Activated naive CD8-positive, alpha-beta T cell treated with anti-CD3 and anti-CD28 coated beads, Interleukin-2, amount 10 ng/mL, durations not matched to agents 7 days and 5 days (primary cell): Measurements from ENCODE around the gene PEX7. TPM values are rescaled to one million over a fixed set of nuclear protein-coding genes. Genes with fewer than 3 reads are reported as not detected.
"Not testable (repeated sequence)": the region's sequence is repeated elsewhere in the genome, so short reads cannot be mapped to it uniquely, and the experiment has no call there.

ENCODE experiments used
- ATAC-seq: fragments of 150-1000 bp; cut with Tn5 transposase; one replicate; pipeline ENCODE4 v1.10.0; 2021; ENCODE audit warnings: low read depth, moderate library complexity
- POLR2A ChIA-PET: fragments of 350-600 bp; sonication (Branson Sonifier 250); formaldehyde crosslinking; loops from one replicate; lab custom pipeline; 2021; ENCODE audit warnings: antibody characterized with exemption; lab: Charles Lee
- DNase-seq: peaks from one replicate; pipeline ENCODE4 v3.0.0; 2021
- H3K27ac Mint-ChIP-seq: one replicate; pipeline ENCODE4 v1.8.0; 2022; ENCODE audit warnings: mild to moderate bottlenecking, mixed read lengths
- H3K27me3 Mint-ChIP-seq: one replicate; pipeline ENCODE4 v1.8.0; 2022; ENCODE audit warnings: mild to moderate bottlenecking, moderate library complexity, mixed read lengths
- H3K36me3 Mint-ChIP-seq: one replicate; pipeline ENCODE4 v1.8.0; 2021; ENCODE audit warnings: mild to moderate bottlenecking, mixed read lengths
- H3K4me1 Mint-ChIP-seq: one replicate; pipeline ENCODE4 v1.8.0; 2021; ENCODE audit warnings: mixed read lengths
- H3K4me3 Mint-ChIP-seq: one replicate; pipeline ENCODE4 v1.8.0; 2022; ENCODE audit warnings: mild to moderate bottlenecking, moderate library complexity, mixed read lengths
- H3K9me3 Mint-ChIP-seq: one replicate; pipeline ENCODE4 v1.8.0; 2021; ENCODE audit warnings: mixed read lengths
- total RNA-seq, 2 experiments: library from RNA; stranded (reverse); gene quantifications; one replicate each; pipeline ENCODE4 v1.2.3, GENCODE V29; 2021

PEX7 gene
- total RNA-seq, 2 experiments from 2014 or later: 3.0 to 3.7 TPM

DNA sequence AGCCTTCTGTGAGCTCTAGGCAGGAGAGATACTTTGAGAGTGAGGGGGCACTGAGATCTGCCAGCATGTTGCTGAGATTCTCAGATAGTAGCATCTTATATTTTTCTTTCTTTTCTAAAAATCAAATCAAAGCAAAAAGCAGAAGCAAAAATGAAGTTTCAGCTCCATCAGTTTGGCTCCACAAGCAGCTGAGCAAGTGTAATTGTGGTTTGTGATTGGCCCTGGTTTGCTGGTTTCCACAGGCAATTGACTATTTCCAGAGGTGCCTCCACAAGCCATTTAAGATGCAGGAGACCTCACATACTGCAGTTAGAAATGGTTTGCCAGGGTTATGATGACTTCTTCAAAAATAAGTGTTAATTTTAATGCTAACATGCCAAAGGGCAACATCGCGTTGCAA, 104.0 kb downstream of the PEX7 start:
- DNase-seq (no peak), ATAC-seq (no peak)
- Mint-ChIP-seq H3K27me3 (peaks cover 58% of the 10 kb centered on the region), H3K4me1 (peaks cover 2% of the 10 kb centered on the region), H3K36me3 (no peaks in the 10 kb centered on the region), H3K27ac (no peak overlapping the region), H3K9me3 (no peaks in the 10 kb centered on the region), H3K4me3 (no peak overlapping the region)
- POLR2A ChIA-PET: no interaction called here

DNA sequence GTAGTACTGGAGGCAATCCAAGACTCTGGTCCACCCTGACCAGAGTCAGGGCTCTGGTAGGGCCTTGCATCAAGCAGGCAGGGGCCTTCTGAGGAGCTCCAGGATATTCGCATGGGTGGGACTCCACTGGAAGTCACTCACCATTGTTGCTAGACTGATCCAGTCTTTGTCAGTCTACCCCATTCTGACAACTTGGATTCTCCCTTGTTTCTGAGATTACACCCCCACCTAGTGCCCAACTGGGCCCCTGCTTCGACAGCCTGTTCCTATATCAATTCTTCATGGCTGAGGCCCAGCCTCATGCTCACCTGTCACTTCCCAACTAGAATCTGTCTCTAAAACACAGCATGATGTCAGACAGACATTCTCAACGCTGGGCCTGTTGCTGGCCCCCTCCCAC, 104.9 kb downstream of the PEX7 start:
- Mint-ChIP-seq H3K9me3 (no peaks in the 10 kb centered on the region), H3K27ac (no peak overlapping the region), H3K4me3 (no peak overlapping the region), H3K36me3 (no peaks in the 10 kb centered on the region), H3K4me1 (peaks cover 2% of the 10 kb centered on the region), H3K27me3 (peaks cover 57% of the 10 kb centered on the region)
- POLR2A ChIA-PET: no interaction called here
- DNase-seq (no peak), ATAC-seq (no peak)

DNA sequence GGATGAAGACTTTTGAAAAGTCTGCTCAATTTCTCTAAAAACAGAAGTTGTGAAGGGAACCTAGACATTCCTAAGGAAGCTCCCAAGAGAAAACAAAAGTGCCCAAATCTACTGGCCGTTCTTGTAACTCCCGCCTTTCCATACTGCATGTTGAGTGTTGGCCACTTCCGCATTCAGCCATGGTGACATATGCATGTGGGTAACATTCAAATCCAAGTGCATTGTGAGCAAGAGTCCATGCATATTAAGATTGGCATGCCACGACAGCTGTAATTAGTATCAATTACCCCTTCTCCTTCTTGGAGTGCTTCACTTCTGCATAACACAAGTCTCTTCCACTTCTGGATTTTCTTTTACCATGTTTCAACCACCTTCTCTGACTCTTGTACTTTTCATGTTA, 108.1 kb downstream of the PEX7 start:
- H3K4me3 Mint-ChIP-seq: no peak overlapping the region
- DNase-seq (no peak), ATAC-seq (no peak)
- H3K27ac Mint-ChIP-seq: no peak overlapping the region
- H3K36me3 Mint-ChIP-seq: no peaks in the 10 kb centered on the region
- H3K4me1 Mint-ChIP-seq: no peaks in the 10 kb centered on the region
- H3K9me3 Mint-ChIP-seq: peaks cover 2% of the 10 kb centered on the region
- H3K27me3 Mint-ChIP-seq: peaks cover 56% of the 10 kb centered on the region
- POLR2A ChIA-PET: no interaction called here

DNA sequence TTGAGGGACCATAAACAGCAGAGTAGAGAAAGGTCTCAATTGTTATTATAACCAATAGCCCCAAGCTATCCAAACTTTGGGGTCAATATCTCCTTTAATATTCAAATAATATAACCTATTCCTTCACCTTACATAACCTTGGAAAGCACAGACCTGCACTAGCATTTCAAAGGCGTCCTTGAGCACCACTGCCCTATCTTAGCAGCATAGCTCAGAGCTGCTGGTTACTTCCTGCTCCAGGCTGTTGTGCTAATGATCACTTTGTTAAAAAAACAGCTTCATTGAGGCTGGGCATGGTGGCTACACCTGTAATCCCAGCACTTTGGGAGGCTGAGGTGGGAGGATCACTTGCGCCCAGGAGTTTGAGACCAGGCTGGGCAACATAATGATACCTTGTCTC, 110.2 kb downstream of the PEX7 start:
- ATAC-seq: no peak
- H3K9me3 Mint-ChIP-seq: peaks cover 2% of the 10 kb centered on the region
- peaks cover 53% of the 10 kb centered on the region for H3K27me3 Mint-ChIP-seq

DNA sequence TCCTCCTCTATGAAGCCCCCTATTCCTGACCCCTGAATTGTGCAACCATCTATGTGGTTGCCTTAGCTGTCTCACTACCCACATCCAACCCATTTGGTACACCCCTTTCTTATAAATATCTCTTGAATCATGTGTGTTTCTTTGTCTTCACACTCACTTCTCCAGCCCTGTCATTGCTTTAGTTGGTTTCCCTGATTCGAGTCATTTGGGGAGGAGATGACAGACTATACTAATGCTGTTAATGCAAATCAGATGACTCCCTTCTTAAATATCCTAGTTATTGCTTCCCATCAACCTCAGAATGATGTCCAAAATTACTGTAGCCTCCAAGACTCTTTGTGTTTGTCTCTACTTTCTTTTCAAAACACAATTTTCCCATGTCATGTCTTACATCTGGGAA, 122.7 kb downstream of the PEX7 start:
- DNase-seq: no peak
- Mint-ChIP-seq H3K9me3 (peaks cover 5% of the 10 kb centered on the region), H3K27ac (no peak overlapping the region), H3K4me3 (no peak overlapping the region), H3K36me3 (no peaks in the 10 kb centered on the region), H3K4me1 (no peaks in the 10 kb centered on the region), H3K27me3 (peaks cover 8% of the 10 kb centered on the region)
- ATAC-seq: no peak
- POLR2A ChIA-PET: no interaction called here

More for the DNA sequence above, 110.2 kb downstream of the PEX7 start:
- Mint-ChIP-seq H3K4me3 (no peak overlapping the region), H3K36me3 (no peaks in the 10 kb centered on the region), H3K27ac (no peak overlapping the region), H3K4me1 (no peaks in the 10 kb centered on the region)
- POLR2A ChIA-PET: no interaction called here
- DNase-seq: no peak

DNA sequence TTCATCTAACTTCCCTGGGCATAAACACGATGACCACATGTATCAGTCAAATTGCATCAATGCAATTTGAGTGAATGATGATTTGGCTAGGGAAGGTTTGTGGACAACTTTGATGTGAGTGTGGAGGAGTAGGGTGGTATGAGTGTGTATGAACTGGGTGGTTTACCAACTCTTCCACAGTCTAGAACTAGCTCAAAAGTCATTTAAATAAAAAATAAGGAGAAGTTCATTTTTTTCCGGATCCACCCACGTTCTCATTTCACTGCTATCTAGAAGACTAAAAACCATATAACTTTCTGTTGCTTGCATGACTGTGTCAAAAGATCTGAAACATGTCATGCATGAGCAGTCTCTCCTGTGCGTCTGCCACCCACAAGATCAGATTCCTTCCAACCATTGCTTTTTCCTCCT, 123.3 kb downstream of the PEX7 start:
- H3K36me3 Mint-ChIP-seq: no peaks in the 10 kb centered on the region
- H3K4me1 Mint-ChIP-seq: no peaks in the 10 kb centered on the region
- no peak overlapping the region for H3K4me3 Mint-ChIP-seq
- H3K27me3 Mint-ChIP-seq: peaks cover 8% of the 10 kb centered on the region
- no peak overlapping the region for H3K27ac Mint-ChIP-seq
- ATAC-seq (no peak), DNase-seq (no peak)
- peaks cover 5% of the 10 kb centered on the region for H3K9me3 Mint-ChIP-seq
- POLR2A ChIA-PET: no interaction called here

DNA sequence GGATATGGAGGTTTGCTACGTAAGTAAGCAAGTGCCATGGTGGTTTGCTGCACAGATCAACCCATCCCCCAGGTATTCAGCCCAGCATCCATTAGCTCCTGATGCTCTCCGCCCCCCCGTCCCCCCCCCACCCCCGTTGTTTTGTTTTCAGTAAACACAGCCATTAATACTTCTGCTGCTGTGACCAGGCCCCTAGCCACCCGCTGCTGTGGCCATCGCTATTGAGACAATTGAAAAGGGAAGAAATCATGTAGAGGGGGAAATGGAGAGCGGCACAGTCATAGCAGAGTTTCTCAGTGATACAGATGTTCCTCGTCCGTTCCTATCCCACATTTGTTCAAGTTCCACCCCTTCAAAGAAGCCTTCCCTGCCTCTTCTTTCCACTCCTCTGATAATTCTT, 124.6 kb downstream of the PEX7 start:
- ATAC-seq (no peak), DNase-seq (no peak)
- H3K36me3 Mint-ChIP-seq: no peaks in the 10 kb centered on the region
- no peaks in the 10 kb centered on the region for H3K4me1 Mint-ChIP-seq
- peaks cover 8% of the 10 kb centered on the region for H3K27me3 Mint-ChIP-seq
- no peak overlapping the region for H3K27ac Mint-ChIP-seq
- POLR2A ChIA-PET: no interaction called here
- H3K9me3 Mint-ChIP-seq: peaks cover 1% of the 10 kb centered on the region
- H3K4me3 Mint-ChIP-seq: no peak overlapping the region

DNA sequence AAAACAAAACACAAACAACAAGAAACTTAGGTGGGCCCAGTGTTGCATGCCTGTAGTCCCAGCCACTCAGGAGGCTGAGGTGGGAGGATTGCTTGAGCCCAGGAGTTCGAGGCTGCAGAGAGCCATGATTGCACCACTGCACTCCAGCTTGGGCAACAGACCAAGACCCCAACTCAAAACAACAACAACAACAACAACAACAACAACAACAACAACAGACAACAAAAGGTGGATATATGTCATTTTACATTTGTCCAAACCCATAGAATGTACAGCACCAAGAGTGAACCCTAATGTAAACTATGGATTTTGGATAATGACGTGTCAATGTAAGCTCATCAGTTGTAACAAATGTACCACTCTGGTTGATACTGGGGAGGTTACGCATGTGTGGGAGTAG, 127.6 kb downstream of the PEX7 start:
- POLR2A ChIA-PET, H3K4me3 Mint-ChIP-seq, H3K36me3 Mint-ChIP-seq, H3K4me1 Mint-ChIP-seq, H3K27ac Mint-ChIP-seq, ATAC-seq, DNase-seq, H3K9me3 Mint-ChIP-seq, H3K27me3 Mint-ChIP-seq: not testable (repeated sequence)

DNA sequence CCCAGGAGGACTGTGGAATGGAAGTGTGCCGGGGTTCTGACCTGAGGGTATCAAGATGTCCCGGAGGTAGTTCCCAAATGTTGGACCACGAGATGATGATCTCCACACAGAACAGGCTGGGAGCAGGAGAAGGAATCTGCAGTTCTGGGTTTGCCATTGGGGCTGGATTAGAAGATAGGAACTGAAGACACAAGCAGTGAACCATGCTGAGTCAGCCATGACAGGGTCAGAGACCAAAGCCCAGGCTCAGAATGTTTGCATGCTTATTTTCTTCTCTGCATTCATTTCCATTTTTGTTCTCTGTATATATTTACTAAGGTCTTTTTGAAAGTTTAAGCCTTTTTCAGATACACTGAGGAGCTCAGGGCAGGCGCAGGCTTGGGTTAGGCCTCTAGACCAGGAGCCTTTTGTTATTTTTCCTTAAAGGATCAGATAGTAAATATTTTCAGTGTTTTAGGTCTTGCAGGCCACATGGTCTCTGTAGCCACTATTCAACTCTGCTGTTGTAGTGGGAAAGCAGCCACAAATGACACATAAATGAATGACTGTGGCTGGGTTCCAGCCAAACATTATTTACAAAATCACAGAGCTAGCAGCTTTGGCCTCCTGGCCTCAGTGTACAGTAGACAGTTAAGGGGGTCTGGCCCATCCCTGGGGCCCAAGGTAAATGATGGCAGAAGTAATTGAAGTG, 128.2 kb downstream of the PEX7 start:
- Mint-ChIP-seq H3K9me3 (peaks cover 1% of the 10 kb centered on the region), H3K27ac (no peak overlapping the region), H3K4me1 (no peaks in the 10 kb centered on the region), H3K36me3 (no peaks in the 10 kb centered on the region), H3K27me3 (peaks cover 10% of the 10 kb centered on the region), H3K4me3 (no peak overlapping the region)
- DNase-seq (no peak), ATAC-seq (no peak)
- POLR2A ChIA-PET: no interaction called here

DNA sequence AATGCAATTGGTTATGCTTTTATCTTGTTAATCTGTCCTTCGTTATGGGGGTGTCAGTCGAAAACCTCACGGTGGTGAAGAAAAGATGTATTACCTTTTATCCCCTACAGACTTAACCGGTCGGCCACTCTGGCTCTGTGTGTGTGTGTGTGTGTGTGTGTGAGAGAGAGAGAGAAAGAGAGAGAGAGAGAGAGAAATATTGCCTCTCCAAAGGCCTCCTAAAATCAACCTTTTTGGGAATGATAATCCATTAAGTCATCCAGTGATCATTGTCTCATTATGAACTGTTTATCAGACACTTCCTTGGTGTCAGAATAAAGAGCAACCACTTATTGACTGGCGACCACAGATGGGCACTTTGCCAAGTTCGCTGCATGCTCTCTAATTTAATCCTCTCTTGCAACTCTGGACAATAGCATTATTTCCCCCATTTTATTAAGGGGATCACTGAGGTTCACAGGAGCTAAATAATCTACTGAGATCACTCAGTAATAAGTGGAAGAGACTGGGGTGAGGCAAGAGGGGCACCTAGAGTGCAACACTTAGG, 130.4 kb downstream of the PEX7 start:
- H3K4me3 Mint-ChIP-seq: no peak overlapping the region
- H3K4me1 Mint-ChIP-seq: peaks cover 5% of the 10 kb centered on the region
- H3K27me3 Mint-ChIP-seq: peaks cover 20% of the 10 kb centered on the region
- POLR2A ChIA-PET: no interaction called here
- H3K36me3 Mint-ChIP-seq: no peaks in the 10 kb centered on the region
- H3K27ac Mint-ChIP-seq: no peak overlapping the region
- ATAC-seq: no peak
- DNase-seq: no peak
- peaks cover 1% of the 10 kb centered on the region for H3K9me3 Mint-ChIP-seq

DNA sequence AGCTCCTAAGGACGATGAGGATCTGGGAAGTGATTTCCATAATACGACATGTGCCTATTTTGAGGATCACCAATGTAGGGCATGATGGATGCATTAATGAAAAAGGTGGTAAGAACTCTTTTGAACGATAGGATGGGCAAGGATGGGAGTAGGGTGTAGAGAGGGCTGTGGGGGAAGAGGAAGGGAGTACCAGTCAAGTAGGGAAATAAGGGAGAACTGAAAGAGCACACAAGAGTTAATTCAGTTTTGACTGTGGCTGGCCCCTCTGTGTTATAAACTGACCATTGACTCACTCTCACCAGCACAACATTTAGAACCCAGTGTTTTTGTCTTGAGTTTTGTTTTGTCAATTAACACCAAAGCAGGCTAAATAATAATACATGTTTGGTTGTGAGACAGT, 132.7 kb downstream of the PEX7 start:
- no peak overlapping the region for H3K27ac Mint-ChIP-seq
- peaks cover 5% of the 10 kb centered on the region for H3K4me1 Mint-ChIP-seq
- POLR2A ChIA-PET: no interaction called here
- peaks cover 23% of the 10 kb centered on the region for H3K27me3 Mint-ChIP-seq
- no peak for ATAC-seq
- no peaks in the 10 kb centered on the region for H3K36me3 Mint-ChIP-seq
- no peak overlapping the region for H3K4me3 Mint-ChIP-seq
- no peak for DNase-seq
- no peaks in the 10 kb centered on the region for H3K9me3 Mint-ChIP-seq

DNA sequence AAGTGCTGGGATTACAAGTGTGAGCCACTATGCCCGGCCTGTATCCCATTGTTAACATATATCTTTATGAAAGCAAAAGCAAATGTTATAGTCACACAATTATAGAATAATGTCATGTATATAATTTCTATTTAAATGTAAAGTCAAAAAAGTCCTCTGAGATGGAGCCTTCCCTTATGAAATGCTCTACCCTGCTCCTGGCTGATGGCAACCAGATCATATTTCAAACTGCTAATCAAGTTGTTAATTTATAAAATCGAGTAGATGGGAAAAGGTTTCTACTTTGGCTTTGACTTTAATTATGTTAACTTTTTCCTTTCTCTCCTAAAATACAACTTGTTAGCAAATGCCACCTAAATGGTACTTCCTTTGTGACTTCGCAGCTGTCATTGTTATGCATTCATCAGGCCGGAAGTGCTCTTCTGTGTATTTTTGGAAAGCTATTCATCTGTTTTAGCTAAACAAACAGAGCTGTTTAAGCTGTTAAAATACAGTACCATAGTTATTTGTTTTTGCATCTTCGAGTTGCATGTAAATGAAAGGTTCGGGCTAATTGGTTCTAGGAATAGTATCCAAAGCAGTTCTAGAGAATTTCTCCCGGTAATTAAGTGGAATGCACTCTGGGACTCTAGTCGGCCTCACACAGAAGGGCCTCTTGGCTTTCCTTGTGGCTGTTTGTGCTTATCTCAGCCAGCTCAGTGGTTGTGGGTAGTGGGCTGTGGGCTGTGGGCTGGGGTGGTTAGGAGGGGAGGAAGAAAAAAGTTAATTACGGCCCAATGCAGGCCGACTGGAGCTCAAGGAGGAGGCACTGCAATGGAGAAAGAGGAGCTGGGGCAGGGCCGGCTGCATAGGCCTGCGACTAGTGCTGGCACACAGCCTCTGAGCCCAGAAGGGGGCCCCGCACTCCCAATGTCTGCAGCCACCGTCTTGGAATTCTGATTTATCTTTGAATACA, 134.5 kb downstream of the PEX7 start:
- POLR2A ChIA-PET: interaction anchor here (0.7 kb wide), 1 partner anchor 131 kb away, joined by 3 read pairs; no protein-coding TSS in a partner anchor

DNA sequence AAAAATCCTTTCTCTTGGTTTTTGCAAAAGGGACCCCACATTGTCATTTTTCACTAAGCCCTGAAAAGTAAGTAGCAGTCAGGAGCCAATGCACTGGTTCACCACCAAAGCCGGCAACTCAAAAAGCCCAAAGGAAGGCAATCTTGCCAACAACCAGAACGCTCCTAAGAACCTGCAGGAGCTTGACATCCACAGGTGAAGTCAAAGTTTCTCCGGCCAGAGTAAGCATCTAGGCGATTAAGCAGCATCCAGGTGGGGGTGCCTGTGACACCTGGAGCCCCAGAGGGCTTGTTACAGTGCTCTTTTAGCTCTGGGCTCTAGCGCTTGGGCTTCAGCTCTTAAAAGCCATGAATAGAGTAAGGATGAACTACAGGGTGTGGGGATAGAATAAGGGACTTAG, 135.8 kb downstream of the PEX7 start:
- POLR2A ChIA-PET: no interaction called here
- no peaks in the 10 kb centered on the region for H3K36me3 Mint-ChIP-seq
- H3K9me3 Mint-ChIP-seq: no peaks in the 10 kb centered on the region
- no peak for DNase-seq
- no peak overlapping the region for H3K27ac Mint-ChIP-seq
- H3K27me3 Mint-ChIP-seq: peaks cover 31% of the 10 kb centered on the region
- peaks cover 5% of the 10 kb centered on the region for H3K4me1 Mint-ChIP-seq
- ATAC-seq: no peak
- H3K4me3 Mint-ChIP-seq: no peak overlapping the region

More for the DNA sequence above, 134.5 kb downstream of the PEX7 start:
- ATAC-seq (no peak), DNase-seq (no peak)
- H3K4me3 Mint-ChIP-seq: no peak overlapping the region
- H3K27me3 Mint-ChIP-seq: peaks cover 23% of the 10 kb centered on the region
- no peak overlapping the region for H3K27ac Mint-ChIP-seq
- no peaks in the 10 kb centered on the region for H3K9me3 Mint-ChIP-seq
- H3K4me1 Mint-ChIP-seq: peaks cover 5% of the 10 kb centered on the region
- no peaks in the 10 kb centered on the region for H3K36me3 Mint-ChIP-seq
